ENCODE results near the gene GUCY1B1. TPM values are rescaled to one million over a fixed set of nuclear protein-coding genes. Genes with fewer than 3 reads are reported as not detected.

The GUCY1B1 gene
- total RNA-seq, 1 experiment from 2014 or later: 0.50 TPM

GRCh38 chr4:155781249-155781831 is 22.5 kb downstream of the GUCY1B1 start:
- no peaks in the 10 kb centered on the region for H4K20me1 ChIP-seq (ENCODE audit: control insufficient read depth, insufficient read depth, insufficient read length)
- no peaks in the 10 kb centered on the region for H3K23me2 ChIP-seq (ENCODE audit: insufficient read length, low read depth, low read length, poor library complexity, severe bottlenecking)
- no peaks in the 10 kb centered on the region for H3K27me3 ChIP-seq (ENCODE audit: insufficient read depth, low read length)
- no peak overlapping the region for H2BK15ac ChIP-seq (ENCODE audit: low read depth, low read length)
- no peak overlapping the region for H2BK12ac ChIP-seq (ENCODE audit: insufficient read length, low read depth, low read length)
- H3K23ac ChIP-seq (ENCODE audit: insufficient read length, low read depth, low read length): no peak overlapping the region
- H3K79me2 ChIP-seq (ENCODE audit: insufficient read depth, low read length): no peaks in the 10 kb centered on the region; the same call in 1 of the 2 replicates
- WGBS (ENCODE audit: extremely low coverage, insufficient read length, low lambda C conversion rate): no CpG with 5 or more reads among the region's 4 CpGs
- no peak overlapping the region for H2BK20ac ChIP-seq (ENCODE audit: low read depth, low read length, poor library complexity, severe bottlenecking)
- no peak overlapping the region for H3K27ac Mint-ChIP-seq
- no peak overlapping the region for H3K56ac ChIP-seq (ENCODE audit: insufficient read length, low read depth, low read length)
- no peak overlapping the region for H2BK120ac ChIP-seq (ENCODE audit: low read depth, low read length, poor library complexity, severe bottlenecking)
- no peak overlapping the region for H2AK5ac ChIP-seq (ENCODE audit: insufficient read length, low read length)
- no peak overlapping the region for H3K18ac ChIP-seq (ENCODE audit: insufficient read length, low read depth, low read length)
- no peak overlapping the region for H2BK5ac ChIP-seq (ENCODE audit: insufficient read length, low read length)
- H3K4ac ChIP-seq (ENCODE audit: low read depth, low read length): no peak overlapping the region
- no peaks in the 10 kb centered on the region for H3K27me3 Mint-ChIP-seq (ENCODE audit: low read depth)
- no peak overlapping the region for H3K27ac ChIP-seq (ENCODE audit: insufficient read length, low read depth, low read length)
- no peak overlapping the region for H4K8ac ChIP-seq (replicated peaks; ENCODE audit: insufficient read length, low read depth, low read length)
- no peaks in the 10 kb centered on the region for H3K9me3 Mint-ChIP-seq
- no peak overlapping the region for H3K4me3 Mint-ChIP-seq
- no peak overlapping the region for H3K4me2 ChIP-seq (ENCODE audit: insufficient read depth, insufficient read length, low read length)
- no peak overlapping the region for H3K9ac ChIP-seq (ENCODE audit: extremely low read depth, insufficient read length, low read length)
- H2AFZ ChIP-seq (ENCODE audit: low read length): no peak overlapping the region
- H3K4me1 ChIP-seq (ENCODE audit: insufficient read depth, low read length): no peaks in the 10 kb centered on the region
- H3T11ph ChIP-seq (ENCODE audit: low read length): no peak overlapping the region
- TF ChIP-seq CTCF (conservative IDR thresholded peaks at IDR 0.05): no peak
- H3K79me1 ChIP-seq (ENCODE audit: insufficient read depth, low read depth, low read length, poor library complexity, severe bottlenecking): no peaks in the 10 kb centered on the region
- no peaks in the 10 kb centered on the region for H3K9me3 ChIP-seq (ENCODE audit: control insufficient read depth, low read depth, low read length)
- peaks cover 4 to 7% of the 10 kb centered on the region in 2 experiments; a peak in 2 of 4 replicates for H3K4me1 Mint-ChIP-seq
- H3K14ac ChIP-seq (ENCODE audit: insufficient read depth, low read length): no peak overlapping the region
- H4K5ac ChIP-seq (ENCODE audit: insufficient read length, low read depth, low read length): no peak overlapping the region
- DNase-seq: no peak
- H3K36me3 Mint-ChIP-seq (ENCODE audit: insufficient read depth in 1 of 3, low read depth in 3 of 3): no peaks in the 10 kb centered on the region
- no peak overlapping the region for H4K91ac ChIP-seq (ENCODE audit: insufficient read length, low read depth, low read length)

Data from H9 (cell line).